A673 (cell line): Measurements from ENCODE around the gene LRRC2. TPM values are rescaled to one million over a fixed set of nuclear protein-coding genes. Genes with fewer than 3 reads are reported as not detected.
"Not testable (repeated sequence)": the region's sequence is repeated elsewhere in the genome, so short reads cannot be mapped to it uniquely, and the experiment has no call there.

ENCODE experiments used
- BruUV-seq: library from RNA; stranded (reverse); fragments of 400-500 nt; replicated peaks from 2 replicates; lab custom pipeline; 2021; lab: Mats Ljungman, UMichigan
- CTCF ChIA-PET: fragments of 300-600 bp; sonication (Branson Sonifier 250); formaldehyde crosslinking; loops from one replicate; lab custom pipeline; 2022; ENCODE audit warnings: antibody characterized with exemption; lab: Charles Lee
- POLR2A ChIA-PET: fragments of 300-600 bp; sonication (Branson Sonifier 250); formaldehyde crosslinking; loops from one replicate; lab custom pipeline; 2022; ENCODE audit warnings: antibody characterized with exemption; ENCODE audit not compliant: low non-redundant PET; lab: Charles Lee
- DNase-seq: peaks from one replicate; pipeline ENCODE4 v3.0.0-alpha.2; 2015; ENCODE audit warnings: low spot score
- H3K27ac ChIP-seq: fragments of 200-600 bp; sonication (generic); 2 replicates; pipeline ENCODE4 v1.5.1; 2016; ENCODE audit warnings: mixed run types, low read depth, mild to moderate bottlenecking, mixed read lengths, antibody characterized with exemption, low read length; ENCODE audit not compliant: poor library complexity, severe bottlenecking
- H3K27me3 ChIP-seq: fragments of 200-600 bp; sonication (generic); replicated peaks from 2 replicates; pipeline ENCODE4 v1.6.1; 2017; ENCODE audit warnings: mixed run types, low read depth, mild to moderate bottlenecking, mixed read lengths, antibody characterized with exemption, low read length; ENCODE audit not compliant: insufficient read depth, poor library complexity
- H3K36me3 ChIP-seq: fragments of 200-600 bp; sonication (generic); 2 replicates; pipeline ENCODE4 v1.6.1; 2016; ENCODE audit warnings: mixed run types, mild to moderate bottlenecking, mixed read lengths, antibody characterized with exemption, low read length; ENCODE audit not compliant: insufficient read depth, poor library complexity, severe bottlenecking
- H3K4me1 ChIP-seq: fragments of 200-600 bp; sonication (generic); 2 replicates; pipeline ENCODE4 v1.6.1; 2017; ENCODE audit warnings: mixed run types, mild to moderate bottlenecking, mixed read lengths, antibody characterized with exemption, low read length; ENCODE audit not compliant: insufficient read depth, poor library complexity, severe bottlenecking
- H3K4me3 ChIP-seq: fragments of 200-600 bp; sonication (generic); 2 replicates; pipeline ENCODE4 v1.5.1; 2016; ENCODE audit warnings: low read depth, mixed run types, mild to moderate bottlenecking, mixed read lengths, low read length; ENCODE audit not compliant: poor library complexity, severe bottlenecking
- H3K9me3 ChIP-seq: fragments of 200-600 bp; sonication (generic); 2 replicates; pipeline ENCODE4 v1.6.1; 2016; ENCODE audit warnings: mixed run types, low read depth, mild to moderate bottlenecking, mixed read lengths, antibody characterized with exemption, low read length; ENCODE audit not compliant: poor library complexity, severe bottlenecking
- EZH2 ChIP-seq: fragments of 200-600 bp; sonication (generic); IDR thresholded peaks from 2 replicates; pipeline ENCODE4 v1.6.1; 2017; ENCODE audit warnings: borderline replicate concordance, low read depth, mild to moderate bottlenecking, mixed read lengths, antibody characterized with exemption, low read length; ENCODE audit not compliant: poor library complexity, severe bottlenecking
- intact Hi-C: fragments of 100-400 bp; cut with micrococcal nuclease; formaldehyde crosslinking; loops from one replicate; pipeline ENCODE4 v1.10.0; 2022; ENCODE audit not compliant: unreplicated experiment
- total RNA-seq: library from RNA; stranded (reverse); gene quantifications from 2 replicates; pipeline ENCODE4 v1.2.3, GENCODE V29; 2021
- TF ChIP-seq, protein P1 (sequence below): fragments of 300-800, 200-600 bp; sonication (generic); conservative IDR thresholded peaks from 2 replicates; pipeline ENCODE4 v1.5.1; 2017; ENCODE audit warnings: low read depth, mild to moderate bottlenecking, antibody characterized with exemption, low read length, moderate library complexity, mixed read lengths

Gene LRRC2
- total RNA-seq, 1 experiment from 2014 or later, result 0.28 TPM

DNA sequence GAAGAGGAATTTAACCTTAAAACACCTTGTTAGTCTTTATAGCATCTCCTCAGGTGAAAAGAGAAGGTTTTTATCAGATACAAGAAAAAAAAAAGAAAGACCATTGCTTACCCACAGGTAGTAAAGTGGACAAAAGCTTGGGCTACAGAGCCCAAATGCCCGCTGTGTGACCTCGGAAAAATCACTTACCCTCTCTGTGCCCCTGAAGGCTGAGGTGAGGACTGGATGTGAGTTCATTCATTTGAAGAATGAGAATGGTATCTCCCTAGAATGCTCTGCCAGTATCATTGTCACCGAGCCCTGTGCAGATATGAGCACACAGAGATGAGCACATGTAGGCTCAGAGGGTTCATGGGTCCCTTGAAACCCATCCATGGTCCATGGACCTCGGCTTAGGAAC lies 28.6 kb upstream of the LRRC2 start:
- Histone ChIP-seq H3K27ac (no peak overlapping the region), H3K4me1 (no peaks in the 10 kb centered on the region), H3K27me3 (no peaks in the 10 kb centered on the region), H3K9me3 (no peaks in the 10 kb centered on the region), H3K4me3 (no peak overlapping the region), H3K36me3 (no peaks in the 10 kb centered on the region)
- CTCF ChIA-PET, result no interaction called here
- no peak for TF ChIP-seq EZH2
- TF ChIP-seq, protein P1, sequence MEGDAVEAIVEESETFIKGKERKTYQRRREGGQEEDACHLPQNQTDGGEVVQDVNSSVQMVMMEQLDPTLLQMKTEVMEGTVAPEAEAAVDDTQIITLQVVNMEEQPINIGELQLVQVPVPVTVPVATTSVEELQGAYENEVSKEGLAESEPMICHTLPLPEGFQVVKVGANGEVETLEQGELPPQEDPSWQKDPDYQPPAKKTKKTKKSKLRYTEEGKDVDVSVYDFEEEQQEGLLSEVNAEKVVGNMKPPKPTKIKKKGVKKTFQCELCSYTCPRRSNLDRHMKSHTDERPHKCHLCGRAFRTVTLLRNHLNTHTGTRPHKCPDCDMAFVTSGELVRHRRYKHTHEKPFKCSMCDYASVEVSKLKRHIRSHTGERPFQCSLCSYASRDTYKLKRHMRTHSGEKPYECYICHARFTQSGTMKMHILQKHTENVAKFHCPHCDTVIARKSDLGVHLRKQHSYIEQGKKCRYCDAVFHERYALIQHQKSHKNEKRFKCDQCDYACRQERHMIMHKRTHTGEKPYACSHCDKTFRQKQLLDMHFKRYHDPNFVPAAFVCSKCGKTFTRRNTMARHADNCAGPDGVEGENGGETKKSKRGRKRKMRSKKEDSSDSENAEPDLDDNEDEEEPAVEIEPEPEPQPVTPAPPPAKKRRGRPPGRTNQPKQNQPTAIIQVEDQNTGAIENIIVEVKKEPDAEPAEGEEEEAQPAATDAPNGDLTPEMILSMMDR, result no peak
- no TSS peak for BruUV-seq
- POLR2A ChIA-PET, result no interaction called here
- intact Hi-C loops, result no loop called here
- DNase-seq, result no peak

DNA sequence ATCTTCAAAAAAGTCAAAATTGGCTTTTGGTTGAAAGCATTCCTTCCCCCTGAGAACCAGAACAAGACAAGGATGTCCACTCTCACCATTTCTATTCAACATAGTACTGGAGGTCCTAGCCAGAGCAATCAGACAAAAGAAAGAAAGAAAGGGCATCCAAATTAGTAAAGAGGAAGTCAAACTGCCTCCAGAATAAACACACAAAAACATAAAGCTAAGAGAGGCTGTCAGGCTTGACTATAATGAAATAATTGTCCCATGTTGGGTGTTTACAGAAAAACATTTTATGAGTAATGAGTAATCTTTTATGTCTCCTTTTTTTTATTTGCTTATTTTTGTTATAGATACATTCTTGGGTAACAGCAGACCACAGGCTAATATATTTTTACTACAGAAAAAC lies 27.9 kb upstream of the LRRC2 start:
- H3K36me3 ChIP-seq, result no peaks in the 10 kb centered on the region
- no peak overlapping the region for H3K4me3 ChIP-seq
- H3K4me1 ChIP-seq, result no peaks in the 10 kb centered on the region
- H3K27me3 ChIP-seq, result no peaks in the 10 kb centered on the region
- H3K27ac ChIP-seq, result no peak overlapping the region
- no peak for TF ChIP-seq EZH2
- TF ChIP-seq, protein P1, result no peak
- intact Hi-C loops, result no loop called here
- no peaks in the 10 kb centered on the region for H3K9me3 ChIP-seq
- no peak for DNase-seq
- CTCF ChIA-PET, result no interaction called here
- POLR2A ChIA-PET, result interaction anchor here (0.6 kb wide), 1 partner anchor 75 kb away, joined by 4 read pairs; no protein-coding TSS in a partner anchor
- no TSS peak for BruUV-seq

DNA sequence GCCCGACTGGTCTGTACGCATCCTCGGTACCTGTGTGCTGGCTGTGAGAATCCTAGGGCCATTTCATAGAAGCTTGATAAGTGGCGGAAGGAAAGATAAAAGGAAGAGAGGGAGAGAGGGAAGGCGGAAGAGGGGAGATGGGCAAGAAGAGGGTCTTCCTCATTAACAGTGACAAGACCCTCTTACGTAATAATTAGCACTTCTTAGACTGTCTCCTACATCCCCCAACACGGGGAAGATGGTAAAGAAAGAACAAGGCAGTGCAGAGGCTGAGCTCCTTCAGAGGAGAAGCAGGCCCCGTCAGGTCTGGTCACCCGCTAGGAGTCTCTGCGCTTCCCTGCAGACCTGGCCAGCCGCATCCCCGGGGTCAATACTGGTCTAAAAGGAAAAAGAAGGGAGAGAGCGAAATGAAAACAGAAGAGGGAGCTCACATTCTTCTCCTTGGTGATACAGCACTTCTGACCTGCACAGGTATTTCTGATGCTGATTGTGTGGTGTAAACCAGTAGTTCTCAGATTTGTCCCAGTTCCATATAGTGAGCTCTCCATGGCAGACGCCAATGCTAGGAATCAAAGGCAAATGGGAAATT lies 27.3 kb upstream of the LRRC2 start:
- no peak for TF ChIP-seq EZH2
- TF ChIP-seq, protein P1, result no peak
- Histone ChIP-seq H3K4me1 (no peaks in the 10 kb centered on the region), H3K9me3 (no peaks in the 10 kb centered on the region), H3K27me3 (no peaks in the 10 kb centered on the region), H3K27ac (no peak overlapping the region), H3K36me3 (no peaks in the 10 kb centered on the region), H3K4me3 (no peak overlapping the region)
- CTCF ChIA-PET, result no interaction called here
- BruUV-seq, result no TSS peak
- no peak for DNase-seq
- intact Hi-C loops, result no loop called here
- POLR2A ChIA-PET, result interaction anchor here (0.6 kb wide), 1 partner anchor 74 kb away, joined by 4 read pairs; no protein-coding TSS in a partner anchor

DNA sequence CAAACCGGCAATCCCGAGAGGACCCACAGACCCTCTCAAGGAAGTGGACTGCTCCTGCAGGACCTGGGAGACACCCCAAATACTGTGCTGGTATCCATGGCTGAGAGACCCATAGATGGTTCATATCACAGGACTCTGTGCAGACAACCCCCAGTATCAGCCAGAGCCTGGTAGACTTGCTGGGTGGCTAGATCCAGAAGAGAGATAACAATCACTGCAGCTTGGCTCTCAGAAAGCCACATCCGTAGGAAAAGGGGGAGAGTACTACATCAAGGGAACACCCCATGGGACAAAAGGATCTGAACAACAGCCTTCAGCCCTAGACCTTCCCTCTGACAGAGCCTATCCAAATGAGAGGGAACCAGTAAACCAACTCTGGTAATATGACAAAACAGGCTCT lies 21.2 kb upstream of the LRRC2 start:
- H3K4me1 ChIP-seq, H3K36me3 ChIP-seq, DNase-seq, H3K9me3 ChIP-seq, intact Hi-C loops, H3K27me3 ChIP-seq, CTCF ChIA-PET, H3K4me3 ChIP-seq, H3K27ac ChIP-seq, BruUV-seq, POLR2A ChIA-PET: not testable (repeated sequence)
